ENCODE measurements around the gene TAGLN2.
"Not testable (repeated sequence)": the region's sequence is repeated elsewhere in the genome, so short reads cannot be mapped to it uniquely, and the experiment has no call there.

The TAGLN2 gene

DNA sequence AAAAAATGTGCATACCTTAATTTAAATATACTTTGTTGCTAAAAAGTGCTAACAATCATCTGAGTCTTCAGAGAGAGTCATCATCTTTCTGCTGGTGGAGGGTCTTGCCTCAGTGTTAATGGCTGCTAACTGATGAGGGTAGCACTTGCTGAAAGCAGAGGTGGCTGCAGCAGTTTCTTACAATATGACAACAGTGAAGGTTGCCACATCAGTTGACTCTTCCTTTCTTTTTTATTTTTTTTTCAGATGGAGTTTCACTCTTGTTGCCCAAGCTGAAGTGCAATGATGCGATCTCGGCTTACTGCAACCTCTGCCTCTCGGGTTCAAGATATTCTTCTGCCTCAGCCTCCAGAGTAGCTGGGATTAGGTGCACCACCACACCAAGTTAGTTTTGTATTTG, 22.8 kb downstream of the TAGLN2 start:
- no peak for DNase-seq (ENCODE audit: low read depth in 4 of 4, low spot score in 1 of 4)

DNA sequence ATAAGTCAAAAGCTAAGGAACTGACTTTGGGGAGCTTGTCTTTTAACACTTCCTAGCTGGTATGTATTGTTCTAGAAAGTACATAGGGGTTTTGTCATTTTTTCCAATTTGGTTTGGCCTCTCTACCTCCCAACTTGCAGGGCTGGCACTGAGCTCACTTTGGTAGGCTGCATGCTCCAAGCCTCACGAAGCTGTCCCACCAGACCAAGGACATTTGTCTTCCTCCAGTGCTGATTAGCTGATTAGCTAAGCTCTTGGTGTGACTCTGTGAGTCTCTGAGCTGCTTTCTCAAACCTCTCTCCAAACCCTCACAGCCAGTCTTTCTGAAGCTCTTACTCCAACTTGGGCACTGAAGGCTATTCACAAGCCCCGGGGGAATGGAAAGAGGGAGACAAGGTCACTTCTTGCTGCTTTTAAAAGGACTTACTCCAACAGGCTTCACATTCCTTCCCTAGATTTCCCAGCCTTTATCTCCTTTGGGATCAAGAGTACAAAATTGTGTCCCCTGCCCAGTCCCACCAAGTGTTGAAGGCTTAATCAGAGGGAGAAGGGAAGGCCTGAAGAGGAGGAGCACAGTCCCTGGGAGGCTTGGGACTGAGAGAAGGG, 24.4 kb downstream of the TAGLN2 start:
- DNase-seq (ENCODE audit: low read depth in 4 of 4, low spot score in 1 of 4), result no peak

DNA sequence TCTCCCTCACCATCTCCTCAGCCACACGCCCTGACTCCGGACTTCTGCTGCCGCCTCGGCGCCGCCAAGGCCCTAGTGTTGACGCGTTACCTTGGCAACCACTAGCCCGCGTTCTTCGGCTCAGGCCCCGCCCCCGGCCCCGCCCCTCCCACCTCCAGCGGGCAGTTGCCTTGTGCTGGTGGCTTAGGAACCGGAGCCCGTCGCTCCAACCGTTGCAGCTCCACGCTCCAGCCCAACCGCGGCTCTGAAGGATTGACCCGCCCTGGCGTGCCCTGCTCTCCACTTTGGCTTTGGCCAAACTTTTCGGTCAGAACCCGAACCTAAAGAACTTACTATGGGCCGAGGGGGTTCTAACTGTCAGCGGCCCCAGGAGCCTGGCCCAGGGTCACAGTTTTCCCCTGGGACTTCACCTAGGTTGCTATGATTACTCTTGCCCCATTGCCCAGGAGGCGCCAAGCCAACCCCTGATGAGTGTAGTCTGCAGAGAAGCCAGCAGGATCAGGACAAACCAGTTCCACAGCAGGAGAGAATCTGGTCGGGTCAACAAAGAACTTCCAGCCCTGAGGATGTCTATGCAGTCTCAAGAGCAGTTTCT, 25.1 kb downstream of the TAGLN2 start, which contains the start of gene CFAP45:
TSS of gene CFAP45 (minus strand) at position 80 of the 595 bp plus-strand sequence. CDS start at position 13, 67 bp downstream.
- DNase-seq (ENCODE audit: low read depth in 4 of 4, low spot score in 1 of 4), result no peak

DNA sequence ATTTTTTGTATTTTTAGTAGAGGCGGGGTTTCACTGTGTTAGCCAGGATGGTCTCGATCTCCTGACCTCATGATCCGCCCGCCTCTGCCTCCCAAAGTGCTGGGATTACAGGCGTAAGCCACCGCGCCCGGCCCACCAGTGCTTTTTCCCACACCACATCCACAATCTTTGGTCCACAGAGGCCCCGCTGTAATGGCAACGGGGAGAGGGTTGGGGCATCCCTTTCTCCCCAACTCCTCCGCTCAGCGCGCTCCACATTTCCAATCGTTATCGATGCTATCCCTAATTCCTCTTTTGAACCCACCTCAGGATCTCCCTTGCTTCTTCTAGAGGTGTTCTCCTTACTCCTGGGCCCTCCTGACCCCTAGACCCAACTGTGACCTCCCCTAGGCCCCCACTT, 25.7 kb downstream of the TAGLN2 start:
- DNase-seq (ENCODE audit: low read depth in 4 of 4, low spot score in 1 of 4), result not testable (repeated sequence)

DNA sequence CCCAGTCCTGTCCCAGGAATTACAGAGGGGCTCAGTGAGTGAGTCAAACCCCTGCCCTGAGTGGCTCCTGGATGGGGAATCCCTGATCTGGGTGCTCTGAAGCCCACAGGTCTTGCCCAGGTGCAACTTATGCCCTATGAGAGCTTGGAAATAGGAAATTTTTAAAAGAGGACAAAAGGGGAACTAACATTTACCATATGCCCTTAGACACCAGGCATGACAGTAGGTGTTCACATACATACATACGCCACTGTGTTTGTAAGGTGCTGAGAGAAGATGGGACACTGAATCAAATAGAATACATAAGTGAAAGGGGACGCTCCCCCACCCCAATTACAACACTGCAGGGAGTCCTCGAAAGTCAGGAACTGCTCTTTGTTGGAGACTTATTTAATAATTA, 26.8 kb downstream of the TAGLN2 start:
- no peak for DNase-seq (ENCODE audit: low read depth in 4 of 4, low spot score in 1 of 4)

DNA sequence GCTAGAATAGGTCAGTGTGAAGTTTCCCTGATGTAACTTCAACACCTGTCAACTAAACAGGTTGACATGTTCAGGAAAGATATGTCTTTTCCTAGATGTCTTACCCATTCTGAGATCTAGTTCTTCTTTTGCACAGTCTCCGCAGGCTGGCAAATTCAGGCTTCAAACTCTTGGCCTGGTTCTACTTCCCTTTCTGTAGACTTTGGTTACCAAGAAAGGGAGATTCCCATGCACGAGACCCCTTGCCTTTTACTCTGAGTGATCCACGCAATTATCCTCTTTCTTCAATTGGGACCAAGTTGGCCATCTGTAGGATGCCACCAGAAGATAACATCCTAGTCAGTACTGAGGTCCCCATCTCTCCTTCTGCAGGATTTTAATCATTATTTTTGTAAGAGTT, 27.3 kb downstream of the TAGLN2 start:
- DNase-seq (ENCODE audit: low read depth in 4 of 4, low spot score in 1 of 4), result no peak

DNA sequence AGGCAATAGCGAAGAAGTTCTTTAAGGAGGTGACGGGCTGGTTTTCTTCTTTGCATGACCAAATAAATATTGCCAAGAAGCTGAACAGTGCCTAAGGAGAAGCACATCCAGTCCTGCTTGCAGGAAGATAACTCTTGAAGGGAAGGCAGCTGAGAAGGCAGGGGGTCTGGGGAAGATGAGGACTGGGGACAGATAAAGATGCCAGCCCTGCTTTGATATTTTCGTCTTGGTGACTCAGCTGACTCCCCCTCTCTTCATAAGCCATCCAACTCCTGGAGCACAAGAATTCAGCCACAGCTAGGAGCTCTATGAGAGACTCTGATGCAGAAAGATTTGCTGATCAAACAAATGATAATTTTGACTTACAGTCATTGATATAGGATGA, 28.8 kb downstream of the TAGLN2 start:
- DNase-seq (ENCODE audit: low read depth in 4 of 4, low spot score in 1 of 4), result no peak

DNA sequence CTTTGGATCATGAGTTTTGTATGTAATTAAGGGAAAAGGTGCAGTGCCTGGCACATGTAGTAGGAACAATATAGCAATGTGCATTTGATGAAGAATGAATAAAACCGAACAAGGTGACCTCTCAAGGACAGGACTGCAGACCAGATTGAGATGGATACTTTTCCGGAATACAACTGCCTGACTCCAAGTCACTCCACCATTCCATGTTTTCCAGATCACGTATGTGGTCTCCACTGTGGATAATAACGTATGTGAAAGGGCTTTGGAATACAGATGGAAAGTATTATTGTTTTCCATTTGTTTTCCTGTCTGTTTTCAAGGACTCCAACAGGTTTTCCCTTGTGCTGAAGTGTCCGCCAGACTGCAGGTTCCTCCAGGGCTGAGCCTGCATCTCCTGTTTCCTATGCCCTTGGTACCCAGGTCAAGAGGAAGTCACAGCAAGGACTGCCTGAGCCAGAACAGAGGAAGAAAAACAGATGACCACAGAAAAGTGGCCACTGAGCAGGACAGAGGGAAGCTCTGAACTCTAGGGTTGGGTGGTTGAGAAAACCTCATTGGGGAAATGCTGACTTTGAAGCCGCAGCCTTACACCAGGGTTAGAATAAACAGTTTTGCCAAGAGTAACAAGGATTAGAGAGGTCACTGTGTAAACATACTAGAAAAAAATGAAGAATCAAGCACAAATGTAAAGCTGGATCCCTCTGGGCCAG, 29.3 kb downstream of the TAGLN2 start:
- no peak for DNase-seq (ENCODE audit: low read depth in 4 of 4, low spot score in 1 of 4)

DNA sequence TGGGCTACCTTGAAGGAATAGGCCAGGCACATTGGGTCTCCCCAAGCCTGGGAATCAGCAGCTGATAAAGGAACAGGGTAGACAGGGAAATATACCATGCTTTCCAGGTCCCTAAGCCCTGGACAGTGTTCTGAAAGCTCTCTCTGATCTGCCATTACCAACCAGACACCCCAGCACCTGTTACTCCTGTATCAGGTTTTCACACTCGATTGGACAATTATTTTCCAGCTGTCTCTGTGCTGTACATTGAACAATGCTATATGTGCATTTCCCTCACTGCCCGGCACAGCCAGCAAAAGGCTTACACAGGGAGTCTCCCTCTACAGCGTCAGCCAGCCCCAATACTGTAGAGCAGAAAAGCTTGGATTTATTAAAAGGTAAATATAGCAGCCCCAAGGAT, 30.0 kb downstream of the TAGLN2 start:
- no peak for DNase-seq (ENCODE audit: low read depth in 4 of 4, low spot score in 1 of 4)

DNA sequence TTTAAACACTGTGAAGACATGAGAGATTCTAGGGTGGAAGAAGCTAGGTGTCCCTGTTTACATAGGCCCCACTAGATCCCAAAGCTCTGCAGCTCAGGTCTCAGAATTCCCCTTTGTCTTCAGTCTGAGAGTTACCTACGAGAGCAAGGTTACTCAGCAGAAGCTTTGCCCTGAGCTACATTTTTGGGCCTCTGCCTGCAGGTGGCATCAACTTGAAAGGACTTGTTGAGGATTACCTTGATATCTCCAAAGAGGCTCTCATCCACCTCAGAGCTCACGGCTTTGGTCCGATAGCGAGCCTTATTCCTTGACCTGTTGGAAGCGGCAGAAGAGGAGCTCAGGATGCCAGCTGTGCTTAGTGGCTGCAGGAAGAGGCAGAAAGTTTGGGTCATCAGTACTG, 32.4 kb downstream of the TAGLN2 start:
- no peak for DNase-seq (ENCODE audit: low read depth in 4 of 4, low spot score in 1 of 4)

DNA sequence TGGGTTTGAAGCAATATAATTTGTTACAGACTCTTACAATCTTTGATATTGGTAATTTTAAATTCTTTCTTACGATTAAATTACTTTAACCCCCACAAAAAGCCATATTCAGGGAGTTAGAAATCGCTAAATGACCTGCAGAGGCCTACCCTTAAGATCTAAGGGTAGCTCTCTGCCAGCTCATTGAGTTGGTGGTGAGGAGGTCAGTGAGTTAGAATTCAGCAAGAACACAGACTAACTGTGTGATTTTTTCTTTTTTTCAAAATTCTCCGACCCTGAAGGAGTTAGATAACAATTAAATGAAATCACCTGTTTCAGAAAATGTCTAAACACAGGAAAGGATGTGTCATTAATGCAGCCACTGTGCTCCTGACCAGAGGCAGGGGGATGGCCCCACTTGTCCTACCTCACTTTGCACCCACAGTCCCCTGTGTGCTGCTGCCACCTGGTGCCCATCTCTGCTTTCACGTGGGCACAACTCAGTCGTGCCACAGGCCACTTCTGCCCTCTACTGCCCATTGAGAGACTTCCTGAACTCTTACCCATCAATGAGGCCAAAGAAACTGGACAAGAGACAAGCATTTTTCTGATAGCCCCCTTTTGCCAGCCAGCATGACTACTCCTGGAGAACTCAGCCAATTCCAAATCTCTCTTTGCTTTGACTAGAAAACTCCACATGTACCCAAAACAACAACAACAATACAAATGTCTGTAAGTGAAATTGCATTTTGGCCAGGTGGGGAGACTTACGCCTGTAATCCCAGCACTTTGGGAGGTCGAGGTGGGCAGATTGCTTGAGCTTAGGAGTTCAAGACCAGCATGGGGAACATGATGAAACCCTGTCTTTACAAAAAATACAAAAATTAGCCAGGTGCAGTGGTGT, 33.8 kb downstream of the TAGLN2 start:
- DNase-seq (ENCODE audit: low read depth in 4 of 4, low spot score in 1 of 4), result peak; percentile 41 to 66 (median 50)

DNA sequence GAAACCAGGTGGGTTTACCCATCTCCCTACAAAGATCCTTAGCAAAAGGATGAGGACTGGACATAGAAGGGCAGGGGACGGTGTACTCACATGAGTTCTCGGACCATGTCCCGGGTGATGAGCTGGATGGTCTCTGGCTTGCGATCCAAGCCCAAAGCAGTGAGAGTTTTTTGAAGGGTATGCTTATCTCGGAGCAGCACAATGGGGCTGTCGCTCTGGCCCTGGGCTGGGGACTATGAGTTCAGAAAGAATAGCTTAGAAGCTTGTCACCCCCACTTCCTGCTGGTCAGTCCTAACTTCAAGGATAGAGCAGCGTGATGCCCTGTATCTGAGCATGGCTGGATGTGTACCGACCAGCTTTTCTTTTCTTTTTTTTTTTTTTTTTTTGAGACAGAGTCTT, 34.9 kb downstream of the TAGLN2 start:
- DNase-seq (ENCODE audit: low read depth in 4 of 4, low spot score in 1 of 4), result no peak

DNA sequence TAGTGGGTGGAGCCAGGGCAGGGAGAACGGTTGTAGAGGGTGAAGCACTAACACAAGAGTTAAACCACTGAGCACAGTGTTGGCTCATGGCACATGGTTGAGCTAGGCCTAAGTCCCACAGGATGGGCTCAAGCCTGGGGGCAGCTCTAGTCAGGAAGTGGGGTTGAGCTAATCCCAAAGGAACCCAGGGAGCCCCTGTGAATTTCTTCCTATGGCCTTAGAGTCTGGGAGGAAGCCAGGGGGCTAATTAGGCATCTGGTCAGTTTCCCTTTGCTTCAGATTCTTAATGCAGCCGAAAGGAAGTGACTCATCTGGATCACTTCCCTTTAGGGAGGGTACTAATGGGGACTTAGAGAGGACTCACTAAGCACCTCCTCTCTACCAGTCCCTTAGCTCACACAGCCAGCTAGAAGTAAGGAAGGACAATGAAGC, 35.5 kb downstream of the TAGLN2 start:
- no peak for DNase-seq (ENCODE audit: low read depth in 4 of 4, low spot score in 1 of 4)

DNA sequence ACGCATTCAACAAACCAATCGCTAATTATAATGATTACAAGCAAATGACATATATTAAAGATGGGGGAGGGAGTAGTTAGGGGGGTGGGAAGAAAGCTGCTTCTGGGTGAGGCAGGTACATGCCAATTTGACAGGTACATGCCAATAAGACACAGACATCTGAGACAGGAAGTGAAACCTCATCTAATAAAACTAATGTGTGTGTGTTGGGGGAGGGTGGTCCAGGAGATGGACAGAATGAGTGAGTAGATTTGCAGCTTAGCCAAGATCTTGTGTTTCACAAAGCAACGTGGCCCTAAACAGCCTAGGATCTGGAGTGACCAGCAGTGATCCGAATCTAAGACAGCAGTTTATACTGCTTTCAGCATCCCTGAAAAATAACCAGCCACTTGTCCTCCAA, 36.1 kb downstream of the TAGLN2 start:
- no peak for DNase-seq (ENCODE audit: low read depth in 4 of 4, low spot score in 1 of 4)

DNA sequence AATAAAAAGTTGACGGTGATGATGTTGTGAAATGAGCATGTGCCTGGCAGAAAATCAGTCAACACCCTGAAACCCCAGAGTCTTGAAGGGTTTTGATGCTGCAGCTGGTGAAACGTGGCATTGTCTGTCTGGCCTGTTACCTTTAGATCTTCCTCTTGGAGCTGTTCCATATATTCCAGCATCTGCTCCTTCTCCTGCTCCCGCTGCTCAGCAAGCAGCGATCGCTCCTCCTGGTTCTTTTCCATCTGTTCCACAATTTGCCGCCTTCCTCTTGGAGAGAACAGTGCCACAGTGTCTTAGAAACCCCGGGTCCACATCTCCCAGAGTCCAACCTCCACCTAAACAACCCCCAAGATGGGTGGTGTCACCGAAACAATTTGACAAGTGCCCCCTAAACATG, 41.0 kb downstream of the TAGLN2 start:
- no peak for DNase-seq (ENCODE audit: low read depth in 4 of 4, low spot score in 1 of 4)

DNA sequence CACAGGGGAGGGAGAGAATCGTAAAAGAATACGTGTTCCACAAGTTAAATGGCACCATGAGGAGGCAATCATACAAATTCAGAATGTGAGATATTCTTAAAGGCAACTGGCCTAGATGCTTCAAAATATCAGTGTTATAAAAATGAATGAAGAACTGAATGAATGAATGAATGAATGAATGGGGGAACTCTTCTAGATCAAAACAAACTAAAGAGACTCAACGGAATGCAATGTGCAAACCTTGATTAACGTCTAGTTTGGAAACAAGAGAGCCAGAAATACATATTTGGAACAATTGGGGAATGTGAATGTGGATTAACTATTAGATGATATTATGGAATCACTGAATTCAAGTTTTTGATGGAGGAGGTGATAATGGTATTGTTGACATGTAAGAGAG, 42.2 kb downstream of the TAGLN2 start:
- no peak for DNase-seq (ENCODE audit: low read depth in 4 of 4, low spot score in 1 of 4)

DNA sequence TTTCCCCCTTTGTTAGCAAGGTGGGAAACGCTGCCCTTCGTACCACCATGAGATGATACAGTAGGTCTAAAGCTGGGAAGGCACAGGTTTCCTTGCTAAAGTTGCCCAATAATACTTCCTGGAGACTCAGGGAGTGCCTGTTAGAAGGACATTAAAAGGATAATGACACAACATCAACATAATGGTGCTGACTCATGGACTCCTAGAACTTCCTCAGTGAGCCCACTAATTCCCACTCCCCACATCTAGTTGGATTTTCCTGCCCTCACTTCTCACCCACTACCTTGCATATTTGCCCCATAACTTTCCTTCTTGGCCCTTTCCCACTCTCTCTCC, 42.8 kb downstream of the TAGLN2 start:
- DNase-seq (ENCODE audit: low read depth in 4 of 4, low spot score in 1 of 4), result no peak

DNA sequence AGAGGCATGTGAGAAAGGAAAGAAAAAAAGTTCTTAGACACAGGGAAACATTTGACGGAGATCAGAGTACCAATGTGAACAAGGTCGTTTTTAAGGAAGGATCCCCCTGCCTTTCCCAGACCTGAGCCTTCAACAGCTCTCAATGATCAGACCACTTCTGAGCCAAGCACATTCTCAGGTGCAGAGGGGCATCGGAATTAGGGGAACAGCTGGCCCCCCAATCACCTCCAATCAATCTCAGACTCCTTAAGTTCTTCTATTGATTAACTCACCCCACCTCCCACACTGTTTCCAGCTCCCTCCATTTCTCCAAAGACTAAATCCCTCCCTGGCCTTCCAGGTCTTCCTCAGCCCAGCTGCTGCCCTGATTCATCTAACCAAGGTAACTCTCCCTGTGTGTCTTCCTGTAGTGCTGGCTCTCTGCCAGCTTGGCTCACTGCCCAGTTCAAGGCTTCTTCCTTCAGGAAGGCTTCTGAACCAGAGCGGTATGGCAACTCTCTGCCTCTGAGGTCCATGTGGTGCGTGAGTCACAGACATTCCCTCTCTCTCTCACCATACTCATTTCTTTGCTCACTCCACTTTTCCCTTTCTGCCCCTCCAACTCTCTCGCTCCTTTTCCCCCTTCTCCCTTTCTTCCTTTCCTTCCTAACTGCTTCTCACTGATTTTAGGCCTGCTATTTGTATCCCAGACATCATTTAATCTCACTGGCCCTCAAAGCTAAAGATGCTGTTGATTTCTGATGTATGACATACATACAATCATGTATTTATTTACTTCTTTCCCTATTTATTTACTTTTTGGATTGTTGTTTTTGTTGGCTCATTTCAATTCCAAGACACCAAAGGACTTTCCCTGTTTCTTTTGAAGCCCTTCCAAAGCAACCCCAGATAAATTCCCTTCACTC, 43.4 kb downstream of the TAGLN2 start:
- no peak for DNase-seq (ENCODE audit: low read depth in 4 of 4, low spot score in 1 of 4)

DNA sequence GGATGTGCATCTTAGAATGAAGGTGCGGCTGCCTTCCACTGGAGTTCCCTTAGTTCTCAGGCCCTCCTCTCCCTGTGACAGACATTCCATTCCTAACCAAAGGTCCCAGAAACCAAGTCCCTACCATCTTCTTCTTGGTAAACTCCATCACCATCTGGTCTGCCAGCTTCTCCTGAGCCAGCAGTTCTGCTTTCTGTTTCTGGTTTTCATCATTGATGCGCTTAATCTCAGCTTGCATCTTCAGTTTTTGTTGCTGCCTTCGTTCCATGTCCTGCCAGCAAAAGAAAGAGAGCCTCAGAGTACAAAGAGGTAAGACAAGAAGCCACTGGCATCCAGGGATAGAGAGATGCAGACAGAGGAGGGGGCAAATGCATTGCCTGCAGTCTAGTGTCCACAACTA, 44.9 kb downstream of the TAGLN2 start:
- no peak for DNase-seq (ENCODE audit: low read depth in 4 of 4, low spot score in 1 of 4)

DNA sequence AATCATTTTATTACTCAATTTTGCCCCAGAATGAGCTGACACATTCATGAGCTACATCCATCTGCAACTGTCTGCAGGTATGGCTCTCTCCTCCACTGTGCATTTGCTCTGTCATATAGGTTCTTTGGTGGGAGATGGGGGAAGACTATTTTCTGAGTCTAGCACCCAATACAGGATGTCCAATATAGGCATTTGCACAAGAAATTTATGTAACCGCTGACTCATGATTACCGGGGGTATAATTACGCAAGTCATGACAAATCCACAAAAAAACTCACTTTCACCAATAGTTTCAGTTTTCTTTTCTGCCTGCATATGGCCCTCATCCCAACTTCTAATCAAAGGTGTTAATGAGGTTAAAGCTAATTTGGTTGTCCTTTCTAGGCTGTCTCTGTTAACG, 45.3 kb downstream of the TAGLN2 start:
- DNase-seq (ENCODE audit: low read depth in 4 of 4, low spot score in 1 of 4), result no peak

DNA sequence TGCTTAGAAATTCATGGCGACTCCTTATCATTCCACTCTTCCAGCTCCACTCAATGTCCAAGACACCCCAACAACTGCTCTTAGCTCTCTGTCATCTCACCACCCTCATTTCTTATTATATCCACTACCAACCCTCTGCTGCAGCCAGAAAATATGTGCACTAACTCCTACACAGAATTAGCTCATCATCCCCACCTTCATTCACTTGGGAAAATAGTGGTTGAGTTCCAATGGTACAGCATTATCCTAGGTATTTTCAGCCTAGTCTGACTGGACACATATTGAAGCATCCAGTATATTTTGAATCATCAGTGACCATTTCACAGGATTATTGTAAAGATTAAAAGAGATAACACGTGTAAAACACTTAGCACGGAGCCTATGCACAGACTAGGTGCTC, 46.2 kb downstream of the TAGLN2 start:
- DNase-seq (ENCODE audit: low read depth in 4 of 4, low spot score in 1 of 4), result no peak
